Trophoblast cell (in vitro differentiated cells and primary cell): ENCODE data around the gene PDF.

Source experiments
- DNase-seq, 2 donors: peaks; one replicate each; pipeline ENCODE4 v3.0.0-alpha.2; 2016
- H2AFZ ChIP-seq: 2 replicates; pipeline ENCODE4 v1.6.1; 2013; ENCODE audit warnings: low read length, moderate library complexity, mild to moderate bottlenecking; ENCODE audit not compliant: insufficient read depth, poor library complexity
- H2AK5ac ChIP-seq: 2 replicates; pipeline ENCODE4 v1.6.1; 2013; ENCODE audit warnings: mild to moderate bottlenecking, low read length
- H2BK120ac ChIP-seq: 2 replicates; pipeline ENCODE4 v1.6.1; 2013; ENCODE audit warnings: low read length, mild to moderate bottlenecking, moderate library complexity; ENCODE audit not compliant: insufficient read depth, poor library complexity
- H2BK12ac ChIP-seq: 2 replicates; pipeline ENCODE4 v1.6.1; 2013; ENCODE audit warnings: mild to moderate bottlenecking, low read length, moderate library complexity
- H2BK5ac ChIP-seq: 2 replicates; pipeline ENCODE4 v1.6.1; 2013; ENCODE audit warnings: low read length, low read depth, moderate library complexity, mild to moderate bottlenecking; ENCODE audit not compliant: poor library complexity
- H3K14ac ChIP-seq: 2 replicates; pipeline ENCODE4 v1.6.1; 2013; ENCODE audit warnings: mild to moderate bottlenecking, low read length
- H3K18ac ChIP-seq: 2 replicates; pipeline ENCODE4 v1.6.1; 2013; ENCODE audit warnings: mild to moderate bottlenecking, low read length
- H3K23ac ChIP-seq: 2 replicates; pipeline ENCODE4 v1.6.1; 2013; ENCODE audit warnings: low read length
- H3K27ac ChIP-seq: 2 replicates; pipeline ENCODE4 v1.5.1; 2013; ENCODE audit warnings: low read depth, mild to moderate bottlenecking, inconsistent platforms, low read length, moderate library complexity
- H3K27me3 ChIP-seq: 2 replicates; pipeline ENCODE4 v1.6.1; 2013; ENCODE audit warnings: inconsistent platforms, mild to moderate bottlenecking, low read length, moderate library complexity; ENCODE audit not compliant: insufficient read depth
- H3K36me3 ChIP-seq, 2 experiments: 1 replicate in 1 of 2; 2 replicates in 1 of 2; pipeline ENCODE4 v1.6.1; 2013; ENCODE audit warnings: low read length in 2 of 2, mild to moderate bottlenecking in 2 of 2, moderate library complexity in 1 of 2; ENCODE audit not compliant: insufficient read depth in 2 of 2, control insufficient read depth in 1 of 2
- H3K4ac ChIP-seq: 2 replicates; pipeline ENCODE4 v1.6.1; 2013; ENCODE audit warnings: low read depth, mild to moderate bottlenecking, low read length, moderate library complexity
- H3K4me1 ChIP-seq, 2 experiments: 1 replicate in 1 of 2; 2 replicates in 1 of 2; pipeline ENCODE4 v1.6.1; 2013; ENCODE audit warnings: low read length in 2 of 2, mild to moderate bottlenecking in 2 of 2, moderate library complexity in 1 of 2; ENCODE audit not compliant: insufficient read depth in 2 of 2, control insufficient read depth in 1 of 2
- H3K4me2 ChIP-seq: 2 replicates; pipeline ENCODE4 v1.6.1; 2013; ENCODE audit warnings: inconsistent platforms, mild to moderate bottlenecking, low read length, moderate library complexity
- H3K4me3 ChIP-seq: 2 replicates; pipeline ENCODE4 v1.5.1; 2013; ENCODE audit warnings: mild to moderate bottlenecking, low read depth, low read length, inconsistent platforms
- H3K79me1 ChIP-seq: one replicate; pipeline ENCODE4 v1.6.1; 2013; ENCODE audit warnings: low read length
- H3K79me2 ChIP-seq: 2 replicates; pipeline ENCODE4 v1.6.1; 2013; ENCODE audit warnings: low read length, mild to moderate bottlenecking; ENCODE audit not compliant: control insufficient read depth, insufficient read depth, poor library complexity
- H3K9ac ChIP-seq: 2 replicates; pipeline ENCODE4 v1.6.1; 2013; ENCODE audit warnings: mild to moderate bottlenecking, low read length
- H3K9me3 ChIP-seq: 2 replicates; pipeline ENCODE4 v1.6.1; 2013; ENCODE audit warnings: low read depth, mild to moderate bottlenecking, control low read depth, inconsistent platforms, low read length; ENCODE audit not compliant: insufficient read depth
- H4K12ac ChIP-seq: 2 replicates; pipeline ENCODE4 v1.6.1; 2013; ENCODE audit warnings: low read depth, mild to moderate bottlenecking, low read length, moderate library complexity
- H4K8ac ChIP-seq: 2 replicates; pipeline ENCODE4 v1.6.1; 2013; ENCODE audit warnings: low read depth, mild to moderate bottlenecking, low read length, moderate library complexity
- H4K91ac ChIP-seq: one replicate; pipeline ENCODE4 v1.6.1; 2013; ENCODE audit warnings: low read depth, mild to moderate bottlenecking, low read length, moderate library complexity
- WGBS: extraction: QIAGEN DNeasy Blood & Tissue Kit; methylation state at CpG from one replicate; pipeline ENCODE4 v1.1.7; 2013; ENCODE audit warnings: missing lambda C conversion rate; ENCODE audit not compliant: insufficient read length, insufficient coverage; ENCODE audit errors: extremely low coverage; 5-methylcytosine and 5-hydroxymethylcytosine counted together

The PDF gene

GRCh38 chr16:69366431-69366830, 36.0 kb upstream of the PDF start:
- no peak for DNase-seq
- Histone ChIP-seq H3K14ac (no peak overlapping the region), H3K4me3 (no peak overlapping the region), H4K91ac (no peak overlapping the region), H3K27ac (no peak overlapping the region), H3K9me3 (no peaks in the 10 kb centered on the region), H3K23ac (no peak overlapping the region), H4K12ac (no peak overlapping the region), H2AK5ac (no peak overlapping the region), H2BK120ac (no peak overlapping the region), H2AFZ (no peak overlapping the region), H3K79me2 (no peaks in the 10 kb centered on the region), H3K27me3 (no peaks in the 10 kb centered on the region), H3K4me2 (no peak overlapping the region), H3K18ac (no peak overlapping the region), H3K79me1 (no peaks in the 10 kb centered on the region), H3K4me1 (no peaks in the 10 kb centered on the region), H2BK5ac (no peak overlapping the region), H3K9ac (no peak overlapping the region), H2BK12ac (no peak overlapping the region), H3K4ac (no peak overlapping the region), H4K8ac (no peak overlapping the region), H3K36me3 (peaks cover 21 to 50% of the 10 kb centered on the region in 2 experiments)
- no CpG with 5 or more reads among the region's 7 CpGs for WGBS

DNA sequence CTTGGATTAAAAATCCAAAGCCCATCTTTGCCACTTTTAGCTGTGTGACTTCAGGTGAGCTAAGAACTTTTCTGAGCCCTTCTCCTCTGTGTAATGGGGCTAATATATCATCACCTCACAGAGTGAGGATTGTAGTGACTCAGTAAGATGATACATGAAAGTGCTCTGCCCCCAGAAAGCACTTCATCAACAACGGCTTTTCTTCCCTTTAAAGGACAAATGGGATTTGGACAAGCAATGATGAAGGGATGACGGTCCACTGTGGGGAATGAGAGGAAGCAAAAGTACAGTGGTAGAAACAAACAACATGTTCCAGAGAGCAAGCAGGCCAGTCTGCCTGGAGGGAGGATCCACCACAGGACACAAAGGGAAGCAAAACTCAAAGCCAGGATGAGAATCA, 35.5 kb upstream of the PDF start:
- no peak overlapping the region for H3K4ac ChIP-seq
- H3K4me2 ChIP-seq = no peak overlapping the region
- no peak overlapping the region for H3K4me3 ChIP-seq
- no peak overlapping the region for H3K9ac ChIP-seq
- H3K4me1 ChIP-seq = no peaks in the 10 kb centered on the region
- no peak overlapping the region for H3K23ac ChIP-seq
- H4K12ac ChIP-seq = no peak overlapping the region
- H3K14ac ChIP-seq = no peak overlapping the region
- no CpG with 5 or more reads among the region's 2 CpGs for WGBS
- no peak overlapping the region for H2AK5ac ChIP-seq
- no peaks in the 10 kb centered on the region for H3K9me3 ChIP-seq
- H3K27me3 ChIP-seq = no peaks in the 10 kb centered on the region
- no peak overlapping the region for H2AFZ ChIP-seq
- H2BK5ac ChIP-seq = no peak overlapping the region
- peaks cover 19 to 51% of the 10 kb centered on the region in 2 experiments for H3K36me3 ChIP-seq
- no peaks in the 10 kb centered on the region for H3K79me1 ChIP-seq
- no peak overlapping the region for H3K27ac ChIP-seq
- no peak overlapping the region for H3K18ac ChIP-seq
- H4K91ac ChIP-seq = no peak overlapping the region
- no peak for DNase-seq
- H2BK120ac ChIP-seq = no peak overlapping the region
- H2BK12ac ChIP-seq = no peak overlapping the region
- no peaks in the 10 kb centered on the region for H3K79me2 ChIP-seq
- H4K8ac ChIP-seq = no peak overlapping the region

DNA sequence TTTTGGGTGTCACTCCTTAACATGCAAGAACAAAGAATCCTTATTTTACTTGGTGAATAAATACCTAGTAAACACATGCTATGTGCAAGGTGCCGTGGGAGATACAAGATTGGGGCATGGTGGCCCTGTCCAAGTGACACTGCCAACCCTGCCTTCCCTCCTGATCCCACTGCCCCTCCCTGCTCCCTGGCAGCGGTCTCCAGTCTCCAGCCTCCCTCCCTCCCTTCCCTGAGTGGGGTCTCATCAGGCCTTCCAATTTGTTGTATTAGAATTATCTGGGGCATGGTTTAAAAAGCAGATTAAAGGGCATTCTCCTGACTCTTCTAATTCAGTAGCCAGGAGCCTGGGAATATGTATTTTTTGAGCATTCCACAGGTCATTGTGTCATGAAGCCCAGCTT, 33.7 kb upstream of the PDF start:
- Histone ChIP-seq H4K8ac (no peak overlapping the region), H3K23ac (no peak overlapping the region), H3K9ac (no peak overlapping the region), H3K79me1 (no peaks in the 10 kb centered on the region), H2BK120ac (no peak overlapping the region), H2BK12ac (no peak overlapping the region), H4K91ac (no peak overlapping the region), H3K4me1 (no peaks in the 10 kb centered on the region), H3K9me3 (no peaks in the 10 kb centered on the region), H2BK5ac (no peak overlapping the region), H3K4ac (no peak overlapping the region), H3K27me3 (no peaks in the 10 kb centered on the region), H3K36me3 (peaks cover 18 to 41% of the 10 kb centered on the region in 2 experiments), H3K18ac (no peak overlapping the region), H3K27ac (no peak overlapping the region), H3K14ac (no peak overlapping the region), H4K12ac (no peak overlapping the region), H3K79me2 (no peaks in the 10 kb centered on the region), H3K4me3 (no peak overlapping the region), H2AK5ac (no peak overlapping the region), H2AFZ (no peak overlapping the region), H3K4me2 (no peak overlapping the region)
- DNase-seq = no peak
- WGBS = no CpG with 5 or more reads among the region's 2 CpGs

- H4K12ac ChIP-seq = no peak overlapping the region
- no peak overlapping the region for H4K8ac ChIP-seq
- H3K9ac ChIP-seq = no peak overlapping the region
- H3K4me3 ChIP-seq = no peak overlapping the region
- no peak overlapping the region for H3K27ac ChIP-seq
- H3K36me3 ChIP-seq = peaks cover 19 to 39% of the 10 kb centered on the region in 2 experiments
- H4K91ac ChIP-seq = no peak overlapping the region
- H2AFZ ChIP-seq = no peak overlapping the region
- H3K4me2 ChIP-seq = no peak overlapping the region
- no peaks in the 10 kb centered on the region for H3K9me3 ChIP-seq
- no peaks in the 10 kb centered on the region for H3K79me2 ChIP-seq
- DNase-seq = peak in 1 of 2 donors; percentile 17
- WGBS = no CpG with 5 or more reads among the region's 5 CpGs
- H2BK5ac ChIP-seq = no peak overlapping the region
- H3K4ac ChIP-seq = no peak overlapping the region
- no peak overlapping the region for H2BK12ac ChIP-seq
- H3K14ac ChIP-seq = no peak overlapping the region
- no peaks in the 10 kb centered on the region for H3K27me3 ChIP-seq
- no peak overlapping the region for H2BK120ac ChIP-seq
- H3K23ac ChIP-seq = no peak overlapping the region
- no peaks in the 10 kb centered on the region for H3K4me1 ChIP-seq
- no peak overlapping the region for H2AK5ac ChIP-seq
- H3K18ac ChIP-seq = no peak overlapping the region
- no peaks in the 10 kb centered on the region for H3K79me1 ChIP-seq
These were observed 32.9 kb upstream of the PDF start for GRCh38 chr16:69363281-69363717.
